Measurements from ENCODE around the gene LRRC74B. TPM values are rescaled to one million over a fixed set of nuclear protein-coding genes. Genes with fewer than 3 reads are reported as not detected.

The LRRC74B gene
- total RNA-seq, 1 experiment from 2014 or later, result not detected

GRCh38 chr22:20998411-20999336 lies 47.1 kb upstream of the LRRC74B start:
- Histone ChIP-seq H3K9me3 (ENCODE audit: low read length) (no peaks in the 10 kb centered on the region), H3K4me3 (ENCODE audit: low read length) (no peak overlapping the region), H2AFZ (ENCODE audit: low read length) (no peak overlapping the region), H3K4me2 (ENCODE audit: low read length) (no peak overlapping the region), H3K9me2 (replicated peaks; ENCODE audit: low read length) (no peaks in the 10 kb centered on the region), H3K9ac (ENCODE audit: low read length) (no peak overlapping the region), H3K27me3 (ENCODE audit: low read length) (no peaks in the 10 kb centered on the region), H3K36me3 (ENCODE audit: low read depth, low read length) (peaks cover 6% of the 10 kb centered on the region; the same call in 1 of the 2 replicates), H3F3A (ENCODE audit: low read length, unreplicated experiment) (no peaks in the 10 kb centered on the region), H4K20me1 (ENCODE audit: low read length) (no peaks in the 10 kb centered on the region), H3K27ac (ENCODE audit: low read length) (no peak overlapping the region), H3K79me2 (ENCODE audit: low read length) (peaks cover 33% of the 10 kb centered on the region), H3K4me1 (ENCODE audit: insufficient read depth, low read length) (peaks cover 23% of the 10 kb centered on the region)
- BruUV-seq (replicated peaks), result no TSS peak
- TF ChIP-seq EZH2phosphoT487 (IDR thresholded peaks at IDR 0.05; ENCODE audit: borderline replicate concordance, low read length) (no peak), EZH2 (IDR thresholded peaks at IDR 0.05; ENCODE audit: low read length, unreplicated experiment) (no peak), CTCF (conservative IDR thresholded peaks at IDR 0.05; ENCODE audit: low read depth, low read length) (no peak)
- ChIA-PET POLR2A (ENCODE audit: unreplicated experiment) (no interaction called here), CTCF (interaction anchor here (0.8 kb wide), 1 partner anchor 104 kb away, joined by 3 read pairs; no protein-coding TSS in a partner anchor)
- no peak for ATAC-seq
- intact Hi-C loops (cut with micrococcal nuclease), result no loop called here
- DNase-seq, result peak; percentile 12

GRCh38 chr22:20999350-21000206 lies 46.2 kb upstream of the LRRC74B start:
- Histone ChIP-seq H3K36me3 (ENCODE audit: low read depth, low read length) (peaks cover 6% of the 10 kb centered on the region; the same call in 1 of the 2 replicates), H3K4me2 (ENCODE audit: low read length) (peak overlapping the region; percentile 100), H3K79me2 (ENCODE audit: low read length) (peaks cover 36% of the 10 kb centered on the region), H3K27ac (ENCODE audit: low read length) (no peak overlapping the region), H3K27me3 (ENCODE audit: low read length) (no peaks in the 10 kb centered on the region), H3K9me3 (ENCODE audit: low read length) (no peaks in the 10 kb centered on the region), H3K4me1 (ENCODE audit: insufficient read depth, low read length) (peaks cover 24% of the 10 kb centered on the region), H4K20me1 (ENCODE audit: low read length) (no peaks in the 10 kb centered on the region), H3K9ac (ENCODE audit: low read length) (no peak overlapping the region), H3F3A (ENCODE audit: low read length, unreplicated experiment) (no peaks in the 10 kb centered on the region), H2AFZ (ENCODE audit: low read length) (no peak overlapping the region), H3K9me2 (replicated peaks; ENCODE audit: low read length) (no peaks in the 10 kb centered on the region), H3K4me3 (ENCODE audit: low read length) (peak overlapping the region; percentile 92; the same call in 1 of the 2 replicates)
- intact Hi-C loops (cut with micrococcal nuclease), result no loop called here
- ATAC-seq, result no peak
- no peak for DNase-seq
- POLR2A ChIA-PET (ENCODE audit: unreplicated experiment), result interaction anchor here (0.7 kb wide), 1 partner anchor 45 kb away, joined by 3 read pairs; no protein-coding TSS in a partner anchor
- TF ChIP-seq EZH2phosphoT487 (IDR thresholded peaks at IDR 0.05; ENCODE audit: borderline replicate concordance, low read length), result no peak
- no peak for TF ChIP-seq CTCF (conservative IDR thresholded peaks at IDR 0.05; ENCODE audit: low read depth, low read length)
- TF ChIP-seq EZH2 (IDR thresholded peaks at IDR 0.05; ENCODE audit: low read length, unreplicated experiment), result no peak
- BruUV-seq (replicated peaks), result no TSS peak
- CTCF ChIA-PET, result interaction anchor here (0.8 kb wide), 1 partner anchor 104 kb away, joined by 3 read pairs; no protein-coding TSS in a partner anchor

All from PC-3 (cell line).